NB4 (cell line): ENCODE measurements around the gene ANGEL1.

Source experiments
- DNase-seq: peaks from one replicate; pipeline ENCODE4 v3.0.0; 2010; ENCODE audit warnings: low read depth
- H3K4me3 ChIP-seq: one replicate; pipeline ENCODE4 v1.5.1; 2011; ENCODE audit warnings: mild to moderate bottlenecking, low read depth, low read length, moderate library complexity
- CTCF ChIP-seq: IDR thresholded peaks from one replicate; pipeline ENCODE4 v1.5.1; 2012; ENCODE audit warnings: low read depth, low read length
- MAX ChIP-seq: IDR thresholded peaks from 2 replicates; pipeline ENCODE4 v1.6.1; 2011; ENCODE audit warnings: low read depth, low read length
- MYC ChIP-seq: IDR thresholded peaks from 2 replicates; pipeline ENCODE4 v1.6.1; 2011; ENCODE audit warnings: low read depth, low read length
- POLR2A ChIP-seq: IDR thresholded peaks from 2 replicates; pipeline ENCODE4 v1.6.1; 2011; ENCODE audit warnings: mild to moderate bottlenecking; ENCODE audit not compliant: insufficient read length; ENCODE audit errors: extremely low read depth

Gene ANGEL1

GRCh38 chr14:76773188-76773885 is 39.3 kb downstream of the ANGEL1 start:
- peak overlapping the region; percentile 16 for H3K4me3 ChIP-seq
- DNase-seq = peak; percentile 91
- TF ChIP-seq MYC (no peak), MAX (peak; percentile 27; the same call in 1 of the 2 replicates)

GRCh38 chr14:76772300-76773187 is 40.1 kb downstream of the ANGEL1 start:
- peak; percentile 79 for DNase-seq
- TF ChIP-seq MAX = no peak
- no peak for TF ChIP-seq POLR2A
- H3K4me3 ChIP-seq = no peak overlapping the region

GRCh38 chr14:76771437-76771980 is 41.2 kb downstream of the ANGEL1 start:
- DNase-seq = no peak
- no peak overlapping the region for H3K4me3 ChIP-seq
- no peak for TF ChIP-seq CTCF
- TF ChIP-seq MAX = no peak
- no peak for TF ChIP-seq MYC
- no peak for TF ChIP-seq POLR2A

- DNase-seq = no peak
- TF ChIP-seq MAX = no peak
- no peak for TF ChIP-seq MYC
- TF ChIP-seq POLR2A = no peak
- no peak for TF ChIP-seq CTCF
- H3K4me3 ChIP-seq = no peak overlapping the region
Observed at GRCh38 chr14:76770521-76771436, 41.9 kb downstream of the ANGEL1 start.

GRCh38 chr14:76769636-76770292 is 42.9 kb downstream of the ANGEL1 start:
- DNase-seq = no peak
- no peak for TF ChIP-seq POLR2A
- no peak for TF ChIP-seq CTCF
- TF ChIP-seq MYC = no peak
- TF ChIP-seq MAX = no peak
- no peak overlapping the region for H3K4me3 ChIP-seq
